ENCODE data around the gene CAMSAP3. TPM values are rescaled to one million over a fixed set of nuclear protein-coding genes. Genes with fewer than 3 reads are reported as not detected.

Gene CAMSAP3
- total and polyA plus RNA-seq, 2 donors (not counting 1 experiment from before 2014, with no cell fraction given), result 1.0 to 1.3 TPM

DNA sequence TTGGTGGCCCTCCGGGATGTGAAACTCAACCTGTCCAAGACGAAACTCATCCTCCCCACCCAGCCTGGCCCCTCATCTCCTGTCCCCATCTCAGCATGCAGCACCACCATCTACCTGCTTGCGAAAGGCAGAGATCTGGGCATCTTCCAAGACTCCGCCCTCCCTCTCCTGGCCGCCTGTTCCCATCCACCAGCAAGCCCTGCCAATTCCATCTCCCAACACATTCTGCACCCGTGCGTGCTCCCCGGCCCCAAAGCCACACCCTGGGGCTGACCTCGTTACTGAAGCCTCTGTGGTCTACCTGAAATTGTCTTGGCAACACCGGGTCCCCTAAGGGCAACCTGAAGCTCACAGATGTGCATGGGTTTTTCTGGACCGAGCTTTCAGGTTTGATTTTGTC, 13.2 kb upstream of the CAMSAP3 start:
- Histone ChIP-seq H3K9me3 (ENCODE audit: control extremely low read depth in 1 of 3, control insufficient read depth in 2 of 3, insufficient read depth in 1 of 3, low read length in 2 of 3) (no peaks in the 10 kb centered on the region), H4K20me1 (ENCODE audit: control insufficient read depth, insufficient read depth, low read length, poor library complexity, severe bottlenecking) (no peaks in the 10 kb centered on the region), H3K9ac (ENCODE audit: low read length) (no peak overlapping the region), H3K36me3 (replicated peaks in 1 of 2; ENCODE audit: control extremely low read depth in 1 of 2, control insufficient read depth in 1 of 2, extremely low read depth in 1 of 2, insufficient read depth in 2 of 2, low read length in 1 of 2) (no peaks in the 10 kb centered on the region), H2AFZ (ENCODE audit: insufficient read depth, low read depth, low read length, poor library complexity, severe bottlenecking) (no peak overlapping the region), H3K27ac (ENCODE audit: low read length in 2 of 2) (no peak overlapping the region), H3K4me2 (replicated peaks; ENCODE audit: low read depth, low read length, poor library complexity, severe bottlenecking) (no peak overlapping the region), H3K27me3 (replicated peaks in 1 of 4; ENCODE audit: control extremely low read depth in 1 of 4, control insufficient read depth in 3 of 4, insufficient read depth in 4 of 4, low read length in 3 of 4) (no peaks in the 10 kb centered on the region), H3K79me2 (ENCODE audit: control insufficient read depth, insufficient read depth, low read length) (no peaks in the 10 kb centered on the region), H3K4me3 (ENCODE audit: control extremely low read depth in 1 of 5, extremely low read depth in 1 of 5, insufficient read depth in 1 of 5, low read depth in 2 of 5, low read length in 4 of 5) (no peak overlapping the region), H3K4me1 (ENCODE audit: control insufficient read depth in 2 of 2, insufficient read depth in 2 of 2, low read length in 2 of 2) (no peaks in the 10 kb centered on the region)
- H3K27ac Mint-ChIP-seq, result no peak overlapping the region
- TF ChIP-seq EZH2 (IDR thresholded peaks at IDR 0.05; ENCODE audit: borderline replicate concordance, insufficient read depth, low read depth, low read length, poor library complexity, severe bottlenecking), result no peak
- peaks cover 4% of the 10 kb centered on the region for H3K27me3 Mint-ChIP-seq
- no peak for DNase-seq
- no peak for ATAC-seq (ENCODE audit: low read depth)
- ChIA-PET CTCF (interaction anchor here (0.7 kb wide), 1 partner anchor 14 kb away, joined by 3 read pairs; no protein-coding TSS in a partner anchor), POLR2A (no interaction called here)
- intact Hi-C loops (cut with micrococcal nuclease), result no loop called here
- no peaks in the 10 kb centered on the region for H3K9me3 Mint-ChIP-seq (ENCODE audit: insufficient read depth)
- H3K4me3 Mint-ChIP-seq, result no peak overlapping the region
- H3K4me1 Mint-ChIP-seq, result no peaks in the 10 kb centered on the region
- 74% methylated on average over 10 of the region's 11 CpGs for WGBS (ENCODE audit: insufficient coverage)

DNA sequence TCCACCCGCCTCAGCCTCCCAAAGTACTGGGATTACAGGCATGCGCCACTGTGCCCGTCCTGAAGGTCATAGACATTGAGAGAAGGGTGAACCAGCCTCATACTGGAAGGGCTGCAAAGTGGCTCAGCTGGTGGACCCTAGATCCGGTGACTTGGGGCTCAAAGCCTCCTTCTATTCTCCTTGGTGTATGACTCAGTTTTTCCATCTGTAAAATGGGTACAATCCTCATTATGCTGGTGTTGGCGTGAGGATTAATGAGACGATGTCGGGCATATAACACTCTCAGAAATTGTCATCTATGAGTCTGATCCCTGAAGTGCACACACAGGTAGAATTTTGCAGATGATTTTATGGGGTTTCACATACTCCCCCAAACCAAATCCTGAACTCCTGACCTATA, 5.8 kb upstream of the CAMSAP3 start:
- no peaks in the 10 kb centered on the region for H3K9me3 Mint-ChIP-seq (ENCODE audit: insufficient read depth)
- no peak overlapping the region for H3K9ac ChIP-seq (ENCODE audit: low read length)
- TF ChIP-seq, protein P1, sequence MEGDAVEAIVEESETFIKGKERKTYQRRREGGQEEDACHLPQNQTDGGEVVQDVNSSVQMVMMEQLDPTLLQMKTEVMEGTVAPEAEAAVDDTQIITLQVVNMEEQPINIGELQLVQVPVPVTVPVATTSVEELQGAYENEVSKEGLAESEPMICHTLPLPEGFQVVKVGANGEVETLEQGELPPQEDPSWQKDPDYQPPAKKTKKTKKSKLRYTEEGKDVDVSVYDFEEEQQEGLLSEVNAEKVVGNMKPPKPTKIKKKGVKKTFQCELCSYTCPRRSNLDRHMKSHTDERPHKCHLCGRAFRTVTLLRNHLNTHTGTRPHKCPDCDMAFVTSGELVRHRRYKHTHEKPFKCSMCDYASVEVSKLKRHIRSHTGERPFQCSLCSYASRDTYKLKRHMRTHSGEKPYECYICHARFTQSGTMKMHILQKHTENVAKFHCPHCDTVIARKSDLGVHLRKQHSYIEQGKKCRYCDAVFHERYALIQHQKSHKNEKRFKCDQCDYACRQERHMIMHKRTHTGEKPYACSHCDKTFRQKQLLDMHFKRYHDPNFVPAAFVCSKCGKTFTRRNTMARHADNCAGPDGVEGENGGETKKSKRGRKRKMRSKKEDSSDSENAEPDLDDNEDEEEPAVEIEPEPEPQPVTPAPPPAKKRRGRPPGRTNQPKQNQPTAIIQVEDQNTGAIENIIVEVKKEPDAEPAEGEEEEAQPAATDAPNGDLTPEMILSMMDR (IDR thresholded peaks at IDR 0.05), result no peak
- no peak for TF ChIP-seq EZH2 (IDR thresholded peaks at IDR 0.05; ENCODE audit: borderline replicate concordance, insufficient read depth, low read depth, low read length, poor library complexity, severe bottlenecking)
- H3K4me2 ChIP-seq (replicated peaks; ENCODE audit: low read depth, low read length, poor library complexity, severe bottlenecking), result no peak overlapping the region
- H3K4me3 Mint-ChIP-seq, result no peak overlapping the region
- H3K36me3 ChIP-seq (replicated peaks in 1 of 2; ENCODE audit: control extremely low read depth in 1 of 2, control insufficient read depth in 1 of 2, extremely low read depth in 1 of 2, insufficient read depth in 2 of 2, low read length in 1 of 2), result no peaks in the 10 kb centered on the region
- H3K79me2 ChIP-seq (ENCODE audit: control insufficient read depth, insufficient read depth, low read length), result no peaks in the 10 kb centered on the region
- H3K27me3 Mint-ChIP-seq, result peaks cover 18% of the 10 kb centered on the region
- no peaks in the 10 kb centered on the region for H3K4me1 Mint-ChIP-seq
- no peak overlapping the region for H2AFZ ChIP-seq (ENCODE audit: insufficient read depth, low read depth, low read length, poor library complexity, severe bottlenecking)
- no peak overlapping the region for H3K27ac Mint-ChIP-seq
- H4K20me1 ChIP-seq (ENCODE audit: control insufficient read depth, insufficient read depth, low read length, poor library complexity, severe bottlenecking), result no peaks in the 10 kb centered on the region
- ChIA-PET POLR2A (no interaction called here), CTCF (no interaction called here)
- no peaks in the 10 kb centered on the region for H3K4me1 ChIP-seq (ENCODE audit: control insufficient read depth in 2 of 2, insufficient read depth in 2 of 2, low read length in 2 of 2)
- H3K9me3 ChIP-seq (ENCODE audit: control extremely low read depth in 1 of 3, control insufficient read depth in 2 of 3, insufficient read depth in 1 of 3, low read length in 2 of 3), result no peaks in the 10 kb centered on the region
- ATAC-seq (ENCODE audit: low read depth) (no peak), DNase-seq (no peak)
- H3K4me3 ChIP-seq (ENCODE audit: control extremely low read depth in 1 of 5, extremely low read depth in 1 of 5, insufficient read depth in 1 of 5, low read depth in 2 of 5, low read length in 4 of 5), result no peak overlapping the region
- intact Hi-C loops (cut with micrococcal nuclease), result no loop called here
- peaks cover 0 to 18% (median 3%) of the 10 kb centered on the region in 4 experiments for H3K27me3 ChIP-seq (replicated peaks in 1 of 4; ENCODE audit: control extremely low read depth in 1 of 4, control insufficient read depth in 3 of 4, insufficient read depth in 4 of 4, low read length in 3 of 4)
- WGBS (ENCODE audit: insufficient coverage), result 86% methylated on average over 3 of the region's 7 CpGs
- H3K27ac ChIP-seq (ENCODE audit: low read length in 2 of 2), result no peak overlapping the region

All from B cell (primary cell).